Upper lobe of left lung (tissue), 4 donors: ENCODE results near the gene KRTAP5-5.
A peak's percentile ranks its signal among the peaks of the same experiment; 100 is the strongest.

ENCODE experiments used
- CTCF ChIP-seq, 6 experiments: fragments of 450-650 bp in 4 of 6; fragments of 200-600 bp in 2 of 6; sonication (generic) in 2 of 6; IDR thresholded peaks; one replicate each; pipeline ENCODE4 v1.5.1; 2016 to 2019; ENCODE audit warnings: antibody characterized with exemption in 6 of 6
- POLR2A ChIP-seq, 4 donors: fragments of 450-650 bp; IDR thresholded peaks; one replicate each; pipeline ENCODE4 v1.5.1; 2016 to 2017; ENCODE audit warnings: antibody characterized with exemption in 4 of 4, mild to moderate bottlenecking in 2 of 4

GRCh38 chr11:1628506-1629325 is 859 bp upstream of the KRTAP5-5 start:
- TF ChIP-seq CTCF (IDR thresholded peaks at IDR 0.05) (peak; percentile 82 to 90 (median 86)), POLR2A (IDR thresholded peaks at IDR 0.05) (no peak)
